Large intestine (tissue), 12 donors: ENCODE measurements around the gene CNTNAP2. TPM values are rescaled to one million over a fixed set of nuclear protein-coding genes. Genes with fewer than 3 reads are reported as not detected.

Experiments used
- DNase-seq, 2 donors: peaks; one replicate each; pipeline versions ENCODE4 v3.0.0 to v3.0.0-alpha.2; 2013
- H3K27ac ChIP-seq: one replicate; pipeline ENCODE4 v1.5.1; 2013; ENCODE audit warnings: low read length
- H3K27me3 ChIP-seq: 2 replicates; pipeline ENCODE4 v1.6.1; 2013; ENCODE audit warnings: low read length; ENCODE audit not compliant: control insufficient read depth, insufficient read depth
- H3K36me3 ChIP-seq: 2 replicates; pipeline ENCODE4 v1.6.1; 2013; ENCODE audit warnings: low read length; ENCODE audit not compliant: control insufficient read depth, insufficient read depth
- H3K4me1 ChIP-seq: one replicate; pipeline ENCODE4 v1.6.1; 2013; ENCODE audit warnings: low read length; ENCODE audit not compliant: control insufficient read depth, insufficient read depth
- H3K4me3 ChIP-seq: one replicate; pipeline ENCODE4 v1.5.1; 2013; ENCODE audit warnings: low read length
- H3K9me3 ChIP-seq: one replicate; pipeline ENCODE4 v1.6.1; 2013; ENCODE audit warnings: mild to moderate bottlenecking, low read depth, low read length, moderate library complexity; ENCODE audit not compliant: control insufficient read depth
- WGBS: methylation state at CpG from one replicate; pipeline ENCODE4 v1.1.5; 2013; ENCODE audit warnings: low lambda C conversion rate; ENCODE audit not compliant: insufficient coverage; 5-methylcytosine and 5-hydroxymethylcytosine counted together
- long read RNA-seq, 11 donors: transcript quantifications; one replicate each; lab custom pipeline, GENCODE V29; 2026
- polyA plus RNA-seq: library from polyadenylated mRNA; unstranded; fragments of 120-200 nt; gene quantifications from one replicate; pipeline ENCODE4 v1.2.1, GENCODE V29; 2013

Gene CNTNAP2
- polyA plus RNA-seq = 12.9 TPM
- long read RNA-seq, donor 1, full-length matches to known transcripts = 2 of 2 reads
- long read RNA-seq, donor 1, partial matches to known transcripts = 0 of 2 reads
- long read RNA-seq, donor 1, other reads (novel, unspliced or antisense) = 0 of 2 reads
- long read RNA-seq, donor 2, full-length matches to known transcripts = 2 of 2 reads
- long read RNA-seq, donor 2, partial matches to known transcripts = 0 of 2 reads
- long read RNA-seq, donor 2, other reads (novel, unspliced or antisense) = 0 of 2 reads
- long read RNA-seq, donor 3, full-length matches to known transcripts = 8 of 15 reads
- long read RNA-seq, donor 3, partial matches to known transcripts = 7 of 15 reads
- long read RNA-seq, donor 3, other reads (novel, unspliced or antisense) = 0 of 15 reads
- long read RNA-seq, donor 4, full-length matches to known transcripts = 1 of 1 reads
- long read RNA-seq, donor 4, partial matches to known transcripts = 0 of 1 reads
- long read RNA-seq, donor 4, other reads (novel, unspliced or antisense) = 0 of 1 reads
- long read RNA-seq, donor 5 = 0 reads
- long read RNA-seq, donor 6, full-length matches to known transcripts = 2 of 2 reads
- long read RNA-seq, donor 6, partial matches to known transcripts = 0 of 2 reads
- long read RNA-seq, donor 6, other reads (novel, unspliced or antisense) = 0 of 2 reads
- long read RNA-seq, donor 7 = 0 reads
- long read RNA-seq, donor 8, full-length matches to known transcripts = 3 of 9 reads
- long read RNA-seq, donor 8, partial matches to known transcripts = 6 of 9 reads
- long read RNA-seq, donor 8, other reads (novel, unspliced or antisense) = 0 of 9 reads
- long read RNA-seq, donor 9 = 0 reads
- long read RNA-seq, donor 10, full-length matches to known transcripts = 7 of 7 reads
- long read RNA-seq, donor 10, partial matches to known transcripts = 0 of 7 reads
- long read RNA-seq, donor 10, other reads (novel, unspliced or antisense) = 0 of 7 reads
- long read RNA-seq, donor 11, full-length matches to known transcripts = 3 of 11 reads
- long read RNA-seq, donor 11, partial matches to known transcripts = 8 of 11 reads
- long read RNA-seq, donor 11, other reads (novel, unspliced or antisense) = 0 of 11 reads

- H3K9me3 ChIP-seq = no peaks in the 10 kb centered on the region
- peak in 1 of 2 donors; percentile 27 for DNase-seq
Measured at GRCh38 chr7:146116521-146117222, at the start of gene CNTNAP2. CNTNAP2 (plus strand) TSS chr7:146116801; CDS start chr7:146116877, 76 bp downstream.

DNA sequence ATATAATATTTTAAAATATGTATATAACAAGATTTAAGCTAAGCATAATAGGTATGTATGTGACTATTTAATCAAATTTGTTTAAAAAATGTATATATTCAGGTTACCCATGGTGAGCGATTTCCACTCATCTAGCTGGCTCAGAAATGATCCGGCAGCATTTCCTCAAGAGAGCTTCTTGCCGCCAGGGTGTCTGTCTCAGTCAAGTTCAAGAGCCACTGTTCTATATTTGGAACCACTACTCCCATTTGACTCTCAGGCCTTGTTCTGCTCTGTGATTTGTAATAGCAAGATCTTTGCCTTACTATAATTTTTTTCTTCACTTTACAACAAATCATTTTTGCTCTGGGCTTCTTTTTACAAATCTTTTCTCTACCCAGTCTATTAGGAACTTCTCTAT is 48.7 kb upstream of the CNTNAP2 start:
- no peak for DNase-seq
- no peaks in the 10 kb centered on the region for H3K4me1 ChIP-seq
- no peak overlapping the region for H3K27ac ChIP-seq
- H3K4me3 ChIP-seq = no peak overlapping the region
- no peaks in the 10 kb centered on the region for H3K36me3 ChIP-seq
- no peaks in the 10 kb centered on the region for H3K9me3 ChIP-seq
- WGBS = 100% methylated on average over 1 of the region's 3 CpGs
- no peaks in the 10 kb centered on the region for H3K27me3 ChIP-seq

More at GRCh38 chr7:146116521-146117222, at the start of gene CNTNAP2:
- Histone ChIP-seq H3K4me3 (peak within 1 kb of the TSS; percentile 41), H3K27me3 (peaks cover 16% of the 10 kb centered on the region), H3K4me1 (peaks cover 2% of the 10 kb centered on the region), H3K36me3 (no peaks in the 10 kb centered on the region), H3K27ac (no peak within 1 kb of the TSS)
- WGBS = no CpG with 5 or more reads among the region's 42 CpGs

DNA sequence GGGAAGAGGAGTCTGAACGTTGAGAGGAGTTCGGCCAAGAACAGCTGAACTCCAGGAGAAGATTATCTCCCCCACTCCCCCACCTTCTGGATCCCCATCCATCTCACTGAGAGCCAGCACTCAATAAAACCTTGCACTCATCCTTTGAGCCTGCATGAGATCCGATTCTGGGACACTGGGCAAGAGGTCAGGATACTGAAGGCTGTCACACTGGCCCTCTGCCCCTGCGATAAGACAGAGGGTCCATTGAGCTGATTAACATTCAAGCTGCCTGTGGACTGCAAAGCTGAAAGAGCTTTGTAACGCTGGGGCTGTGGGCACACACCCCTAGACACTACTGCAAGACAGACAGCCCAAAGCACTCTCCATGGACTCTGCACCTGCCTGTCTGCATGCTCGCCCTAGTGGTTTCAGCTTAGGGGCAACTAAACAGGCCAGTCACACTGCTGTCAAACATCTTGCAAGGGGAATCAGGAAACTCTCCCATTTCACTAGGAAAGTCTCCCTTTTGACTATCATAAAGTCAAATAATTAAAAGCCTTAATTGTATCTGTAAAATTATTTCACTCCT is 42.3 kb upstream of the CNTNAP2 start:
- DNase-seq = no peak
- H3K27me3 ChIP-seq = no peaks in the 10 kb centered on the region
- no peaks in the 10 kb centered on the region for H3K9me3 ChIP-seq
- no CpG with 5 or more reads among the region's 6 CpGs for WGBS
- no peaks in the 10 kb centered on the region for H3K36me3 ChIP-seq
- no peak overlapping the region for H3K4me3 ChIP-seq
- H3K27ac ChIP-seq = no peak overlapping the region
- H3K4me1 ChIP-seq = no peaks in the 10 kb centered on the region

- Histone ChIP-seq H3K4me3 (no peak overlapping the region), H3K27me3 (no peaks in the 10 kb centered on the region), H3K4me1 (no peaks in the 10 kb centered on the region), H3K36me3 (no peaks in the 10 kb centered on the region), H3K9me3 (no peaks in the 10 kb centered on the region), H3K27ac (no peak overlapping the region)
- DNase-seq = no peak
- 50% methylated on average over 2 of the region's 2 CpGs for WGBS
Measured at GRCh38 chr7:146076344-146076743, 40.3 kb upstream of the CNTNAP2 start.

DNA sequence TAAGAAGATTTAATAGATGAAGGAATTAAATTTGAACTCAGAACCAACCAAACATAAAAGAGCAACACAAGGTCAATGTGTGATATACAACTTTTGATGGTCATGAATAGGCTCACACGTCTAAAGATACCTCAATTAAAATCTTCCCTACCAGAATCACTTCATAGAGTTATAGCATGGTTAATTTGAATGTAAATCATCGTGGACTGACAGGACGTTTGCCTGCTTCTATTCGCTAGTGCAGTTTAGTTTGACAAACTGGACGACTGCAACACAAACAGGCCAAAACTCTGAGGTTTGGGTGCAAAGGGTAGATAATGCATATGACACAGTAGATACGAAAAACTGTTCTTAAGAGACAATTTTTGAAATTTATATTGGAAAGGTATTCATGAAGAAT is 32.5 kb upstream of the CNTNAP2 start:
- WGBS = 82% methylated on average over 2 of the region's 6 CpGs
- DNase-seq = no peak
- Histone ChIP-seq H3K9me3 (no peaks in the 10 kb centered on the region), H3K36me3 (no peaks in the 10 kb centered on the region), H3K27ac (no peak overlapping the region), H3K4me3 (no peak overlapping the region), H3K4me1 (no peaks in the 10 kb centered on the region), H3K27me3 (no peaks in the 10 kb centered on the region)

DNA sequence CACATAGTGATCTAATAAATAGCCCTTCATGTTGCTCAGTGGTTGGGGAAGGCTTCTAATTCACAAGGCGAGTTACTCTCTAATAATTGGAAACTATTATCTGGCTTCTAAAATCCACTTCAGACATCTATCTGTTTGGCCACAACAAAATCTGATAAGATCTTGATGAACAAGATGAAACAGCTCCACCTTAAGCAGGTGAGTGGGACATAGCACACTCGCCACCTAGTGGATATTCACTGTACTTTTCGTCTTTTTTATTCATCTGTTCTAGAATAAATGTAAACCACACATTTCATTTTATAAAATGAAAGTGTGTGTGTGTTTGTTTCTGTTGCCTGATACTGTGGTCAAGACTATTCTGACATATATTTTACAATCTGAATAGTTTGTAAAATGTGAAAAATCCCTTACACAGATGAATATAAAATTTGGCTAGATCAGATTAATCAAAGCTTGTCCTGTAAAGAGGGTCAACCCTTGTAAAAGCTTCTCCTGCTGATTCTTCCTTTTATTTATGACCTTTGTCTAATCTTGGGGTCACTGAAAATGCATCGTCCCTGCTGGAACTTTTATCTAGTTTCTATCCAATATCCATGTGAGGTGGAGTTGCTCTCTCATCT is 26.5 kb upstream of the CNTNAP2 start:
- DNase-seq = peak in 1 of 2 donors; percentile 2
- Histone ChIP-seq H3K27me3 (no peaks in the 10 kb centered on the region), H3K36me3 (no peaks in the 10 kb centered on the region), H3K9me3 (no peaks in the 10 kb centered on the region), H3K27ac (no peak overlapping the region), H3K4me3 (no peak overlapping the region), H3K4me1 (no peaks in the 10 kb centered on the region)
- WGBS = 0% methylated on average over 1 of the region's 4 CpGs

- Histone ChIP-seq H3K27ac (no peak overlapping the region), H3K36me3 (no peaks in the 10 kb centered on the region), H3K4me1 (no peaks in the 10 kb centered on the region), H3K27me3 (no peaks in the 10 kb centered on the region), H3K4me3 (no peak overlapping the region), H3K9me3 (no peaks in the 10 kb centered on the region)
- no peak for DNase-seq
- WGBS = no CpG with 5 or more reads among the region's 4 CpGs
Measured at GRCh38 chr7:146094356-146094755, 22.2 kb upstream of the CNTNAP2 start.

- WGBS = no CpG with 5 or more reads among the region's 5 CpGs
- Histone ChIP-seq H3K36me3 (no peaks in the 10 kb centered on the region), H3K27me3 (no peaks in the 10 kb centered on the region), H3K4me3 (no peak overlapping the region), H3K9me3 (no peaks in the 10 kb centered on the region), H3K4me1 (no peaks in the 10 kb centered on the region), H3K27ac (no peak overlapping the region)
- no peak for DNase-seq
Measured at GRCh38 chr7:146096994-146097393, 19.6 kb upstream of the CNTNAP2 start.

- Histone ChIP-seq H3K36me3 (no peaks in the 10 kb centered on the region), H3K27ac (no peak overlapping the region), H3K27me3 (no peaks in the 10 kb centered on the region), H3K4me3 (no peak overlapping the region), H3K9me3 (no peaks in the 10 kb centered on the region), H3K4me1 (no peaks in the 10 kb centered on the region)
- DNase-seq = no peak
- WGBS = 44% methylated on average over 1 of the region's 3 CpGs
Measured at GRCh38 chr7:146106319-146106718, 10.3 kb upstream of the CNTNAP2 start.
